NB4 (cell line): ENCODE data around the gene CLMN.

Experiments
- CTCF ChIP-seq: IDR thresholded peaks from one replicate; pipeline ENCODE4 v1.5.1; 2012; ENCODE audit warnings: low read depth, low read length
- MAX ChIP-seq: IDR thresholded peaks from 2 replicates; pipeline ENCODE4 v1.6.1; 2011; ENCODE audit warnings: low read depth, low read length
- POLR2A ChIP-seq: IDR thresholded peaks from 2 replicates; pipeline ENCODE4 v1.6.1; 2011; ENCODE audit warnings: mild to moderate bottlenecking; ENCODE audit not compliant: insufficient read length; ENCODE audit errors: extremely low read depth

GRCh38 chr14:95207475-95208233 lies 112.1 kb downstream of the CLMN start:
- no peak for TF ChIP-seq CTCF
- no peak for TF ChIP-seq POLR2A
- TF ChIP-seq MAX: no peak
